Measurements from ENCODE around the gene BNC2. TPM values are rescaled to one million over a fixed set of nuclear protein-coding genes. Genes with fewer than 3 reads are reported as not detected.

Gene BNC2
- total and polyA plus RNA-seq, 7 donors = 0.23 to 205 (median 117) TPM

- Histone ChIP-seq H3K4me3 (no peak overlapping the region), H3K27ac (peak overlapping the region; percentile 42 to 68 (median 61)), H3K9me3 (no peaks in the 10 kb centered on the region), H3K4me1 (peaks cover 0 to 60% (median 47%) of the 10 kb centered on the region in 4 donors), H3K27me3 (no peaks in the 10 kb centered on the region), H3K36me3 (no peaks in the 10 kb centered on the region)
- WGBS, 2 donors = 76 to 91% methylated on average over 13 of the region's 13 CpGs
- DNase-seq = no peak
- no peak for TF ChIP-seq POLR2AphosphoS5 (IDR thresholded peaks at IDR 0.05)
- no peak for TF ChIP-seq POLR2A (IDR thresholded peaks at IDR 0.05)
- no peak for TF ChIP-seq CTCF (IDR thresholded peaks at IDR 0.05)
- TF ChIP-seq EP300 (IDR thresholded peaks at IDR 0.05) = no peak
- intact Hi-C loops (cut with DNase I) = loop anchor here (5.0 kb wide), 1 partner anchor 517 kb away; no protein-coding TSS in a partner anchor
Observed at GRCh38 chr9:16708656-16709435, 161.6 kb downstream of the BNC2 start.

GRCh38 chr9:16705111-16705604 lies 165.3 kb downstream of the BNC2 start:
- Histone ChIP-seq H3K4me3 (peak overlapping the region; percentile 29 to 47 (median 38)), H3K4me1 (peaks cover 0 to 81% (median 66%) of the 10 kb centered on the region in 4 donors), H3K9me3 (no peaks in the 10 kb centered on the region), H3K27me3 (no peaks in the 10 kb centered on the region), H3K36me3 (no peaks in the 10 kb centered on the region), H3K27ac (peak overlapping the region; percentile 81 to 92 (median 92))
- intact Hi-C loops (cut with DNase I) = loop anchor here (2.0 to 5.0 kb wide), 2 partner anchors 52 to 513 kb away; no protein-coding TSS in a partner anchor
- 70 to 77% methylated on average over 9 of the region's 9 CpGs for WGBS, 2 donors
- DNase-seq = peak; percentile 93
- TF ChIP-seq POLR2AphosphoS5 (IDR thresholded peaks at IDR 0.05) (peak; percentile 42 to 82 (median 80)), POLR2A (IDR thresholded peaks at IDR 0.05) (no peak), EP300 (IDR thresholded peaks at IDR 0.05) (peak in 3 of 4 donors; percentile 16 to 57 (median 33)), CTCF (IDR thresholded peaks at IDR 0.05) (no peak)

DNA sequence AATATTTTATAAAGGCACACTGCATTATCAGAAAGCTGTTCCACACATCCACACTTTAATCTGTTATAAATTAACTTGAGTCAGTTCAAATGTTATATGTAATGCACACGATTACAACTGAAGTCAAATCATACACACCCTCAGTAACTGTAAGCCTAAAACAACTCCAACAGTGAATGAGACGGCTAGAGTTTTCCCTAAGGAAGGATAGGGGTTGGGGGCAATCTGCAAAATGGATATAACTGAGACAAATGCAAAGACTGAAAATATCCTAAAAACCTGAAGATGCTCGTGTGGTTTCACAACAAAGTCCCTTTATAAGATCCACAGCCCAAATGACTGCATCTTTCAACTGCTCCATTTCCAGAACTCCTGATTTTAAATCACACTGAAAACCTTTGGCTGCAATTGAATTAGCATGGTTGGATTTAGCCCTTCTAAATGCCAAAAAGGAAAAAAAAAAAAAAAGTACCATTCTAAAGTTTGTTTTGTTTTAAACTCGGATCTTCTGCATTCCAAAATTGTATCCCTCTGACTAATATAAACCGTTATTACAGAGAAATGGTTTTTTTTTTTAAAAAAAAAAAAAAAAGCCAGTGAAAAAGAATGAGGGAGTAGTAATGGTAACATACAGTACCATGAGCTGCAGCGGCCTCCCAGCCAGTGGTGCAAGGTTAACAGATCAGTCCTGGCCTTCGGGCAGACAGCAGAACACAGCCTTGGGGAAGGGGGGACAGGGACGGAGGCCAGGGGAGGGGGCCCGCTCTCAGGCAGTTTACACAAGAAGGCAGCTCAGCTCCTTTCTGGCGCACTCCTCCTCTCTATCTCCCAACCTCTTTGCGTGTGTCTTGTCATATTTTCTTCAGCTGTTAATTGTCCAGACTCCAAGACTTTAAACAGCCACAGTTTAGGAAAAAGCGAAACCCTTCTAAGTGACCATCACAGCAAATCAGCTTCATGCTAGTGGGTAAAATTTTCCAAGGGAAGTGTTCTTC lies 166.1 kb downstream of the BNC2 start:
- H3K27me3 ChIP-seq = no peaks in the 10 kb centered on the region
- WGBS, 2 donors = 55 to 59% methylated on average over 12 of the region's 12 CpGs
- intact Hi-C loops (cut with DNase I) = loop anchor here (2.0 to 5.0 kb wide), 3 partner anchors 37 to 512 kb away; no protein-coding TSS in a partner anchor
- peak; percentile 90 for DNase-seq
- H3K4me1 ChIP-seq = peaks cover 0 to 76% (median 68%) of the 10 kb centered on the region in 4 donors
- no peaks in the 10 kb centered on the region for H3K9me3 ChIP-seq
- TF ChIP-seq EP300 (IDR thresholded peaks at IDR 0.05) (no peak), POLR2A (IDR thresholded peaks at IDR 0.05) (no peak), POLR2AphosphoS5 (IDR thresholded peaks at IDR 0.05) (peak in 1 of 4 donors; percentile 11), CTCF (IDR thresholded peaks at IDR 0.05) (no peak)
- peak overlapping the region; percentile 29 to 47 (median 38) for H3K4me3 ChIP-seq
- peak overlapping the region; percentile 81 to 92 (median 92) for H3K27ac ChIP-seq
- no peaks in the 10 kb centered on the region for H3K36me3 ChIP-seq

DNA sequence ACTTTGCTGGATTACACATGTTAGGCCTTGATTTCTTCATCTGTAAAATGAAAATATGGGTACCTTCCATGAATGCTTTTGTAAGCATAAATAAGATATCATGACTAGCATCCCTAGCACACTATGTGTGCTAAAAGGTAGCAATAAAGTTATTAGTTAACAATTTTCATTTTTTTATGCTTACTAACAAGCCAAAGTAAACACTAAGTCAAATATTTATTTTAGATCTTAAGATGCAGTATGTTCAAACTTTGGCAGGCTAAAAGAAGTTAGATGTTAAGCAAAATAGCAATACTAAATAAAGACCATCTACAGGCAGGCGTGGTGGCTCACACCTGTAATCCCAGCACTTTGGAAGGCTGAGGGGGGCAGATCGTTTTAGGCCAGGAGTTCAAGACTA lies 169.1 kb downstream of the BNC2 start:
- peak overlapping the region; percentile 1 to 92 (median 66) for H3K27ac ChIP-seq
- H3K27me3 ChIP-seq = no peaks in the 10 kb centered on the region
- intact Hi-C loops (cut with DNase I) = loop anchor here (5.0 kb wide), 1 partner anchor 34 kb away; no protein-coding TSS in a partner anchor
- no peak for TF ChIP-seq POLR2AphosphoS5 (IDR thresholded peaks at IDR 0.05)
- no peak for TF ChIP-seq EP300 (IDR thresholded peaks at IDR 0.05)
- TF ChIP-seq POLR2A (IDR thresholded peaks at IDR 0.05) = no peak
- no peak for TF ChIP-seq CTCF (IDR thresholded peaks at IDR 0.05)
- H3K9me3 ChIP-seq = no peaks in the 10 kb centered on the region
- H3K36me3 ChIP-seq = no peaks in the 10 kb centered on the region
- no peak for DNase-seq
- WGBS, 2 donors = 19 to 52% methylated on average over 2 of the region's 2 CpGs
- no peak overlapping the region for H3K4me3 ChIP-seq
- H3K4me1 ChIP-seq = peaks cover 0 to 67% (median 55%) of the 10 kb centered on the region in 4 donors
